ENCODE measurements around the gene PGBD5.

PGBD5 gene

DNA sequence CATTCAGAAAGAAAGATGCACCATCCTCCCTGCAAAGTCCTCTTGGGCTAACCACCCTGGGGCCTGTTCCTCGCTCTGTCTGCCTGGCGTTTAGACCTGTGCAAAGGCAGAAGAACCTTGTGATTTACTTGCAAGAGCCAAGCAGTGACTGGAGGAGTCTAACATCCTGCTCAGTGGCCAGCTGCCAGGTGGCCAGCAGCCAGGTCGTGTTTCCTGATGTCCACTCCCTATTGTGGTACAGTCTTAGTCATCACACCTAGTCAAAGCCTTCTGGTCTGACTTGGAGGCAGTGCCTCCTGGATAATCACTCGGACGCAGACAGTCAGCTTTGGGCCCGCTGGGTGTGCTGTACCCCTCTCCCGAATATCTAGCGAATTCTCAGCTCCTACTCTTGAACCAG is 118.1 kb downstream of the PGBD5 start:
- TF ChIP-seq CTCF (IDR thresholded peaks at IDR 0.05): no peak
- no peak for TF ChIP-seq ZFX (IDR thresholded peaks at IDR 0.05; ENCODE audit: borderline replicate concordance)
- H3K27ac ChIP-seq: no peak overlapping the region

- H3K27ac ChIP-seq: no peak overlapping the region
- TF ChIP-seq ZFX (IDR thresholded peaks at IDR 0.05; ENCODE audit: borderline replicate concordance): no peak
- no peak for TF ChIP-seq CTCF (IDR thresholded peaks at IDR 0.05)
Observed at GRCh38 chr1:230307213-230307612, 118.9 kb downstream of the PGBD5 start.

DNA sequence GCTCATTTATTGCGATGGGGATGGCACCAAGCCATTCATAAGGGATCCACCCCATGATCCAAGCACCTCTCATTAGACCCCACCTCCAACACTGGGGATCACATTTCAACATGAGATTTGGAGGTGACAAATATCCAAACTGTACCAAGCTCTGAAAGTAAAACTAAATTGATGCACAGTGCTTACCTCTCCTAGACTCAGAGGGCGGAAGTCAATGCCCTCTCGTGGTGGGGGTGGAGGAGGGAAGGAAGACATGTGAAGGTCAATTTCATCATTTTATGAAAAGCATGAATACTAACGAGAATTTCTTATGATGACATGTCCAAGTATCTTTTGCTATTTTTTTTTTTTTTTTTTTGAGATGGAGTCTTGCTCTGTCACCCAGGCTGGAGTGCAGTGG is 120.0 kb downstream of the PGBD5 start:
- TF ChIP-seq CTCF (IDR thresholded peaks at IDR 0.05) (no peak), ZFX (IDR thresholded peaks at IDR 0.05; ENCODE audit: borderline replicate concordance) (no peak)
- H3K27ac ChIP-seq: no peak overlapping the region

DNA sequence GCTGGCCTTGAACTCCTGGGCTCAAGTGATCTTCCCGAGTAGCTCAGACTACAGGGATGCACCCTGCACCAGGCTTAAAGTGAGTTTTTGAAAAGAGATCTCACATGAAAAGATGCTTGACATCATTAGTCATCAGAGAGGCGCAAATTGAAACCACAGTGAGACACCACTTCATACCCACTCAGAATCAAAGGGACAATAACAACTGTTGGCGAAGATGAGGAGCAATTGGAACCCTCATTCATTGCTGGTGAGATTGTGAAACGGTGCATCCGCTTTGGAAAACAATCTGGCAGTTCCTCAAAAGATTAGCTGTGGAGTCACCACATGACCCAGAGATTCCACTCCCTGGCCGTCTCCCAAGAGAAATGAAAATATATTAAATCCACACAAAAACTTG is 122.3 kb downstream of the PGBD5 start:
- no peak overlapping the region for H3K27ac ChIP-seq
- TF ChIP-seq CTCF (IDR thresholded peaks at IDR 0.05): no peak
- TF ChIP-seq ZFX (IDR thresholded peaks at IDR 0.05; ENCODE audit: borderline replicate concordance): no peak

GRCh38 chr1:230303069-230303468 is 123.1 kb downstream of the PGBD5 start:
- TF ChIP-seq CTCF (IDR thresholded peaks at IDR 0.05) (no peak), ZFX (IDR thresholded peaks at IDR 0.05; ENCODE audit: borderline replicate concordance) (no peak)
- H3K27ac ChIP-seq: no peak overlapping the region

DNA sequence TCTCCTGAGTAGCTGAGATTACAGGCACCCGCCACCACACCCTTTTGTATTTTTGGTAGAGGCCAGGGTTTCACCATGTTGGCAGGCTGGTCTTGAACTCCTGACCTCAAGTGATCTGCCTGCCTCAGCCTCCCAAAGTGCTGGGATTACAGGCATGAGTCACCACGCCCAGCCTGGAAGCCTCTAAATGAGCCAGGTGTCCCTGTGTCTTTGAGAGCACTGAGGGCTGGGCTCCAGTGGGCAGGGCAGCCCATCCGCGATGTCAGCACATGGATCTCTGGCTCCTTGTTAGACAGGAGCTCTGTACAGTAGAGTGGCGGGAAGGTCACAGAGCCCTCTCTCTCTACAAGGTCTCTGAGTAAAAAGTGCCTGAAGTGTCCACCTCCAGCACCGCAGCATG is 124.3 kb downstream of the PGBD5 start:
- no peak overlapping the region for H3K27ac ChIP-seq
- no peak for TF ChIP-seq ZFX (IDR thresholded peaks at IDR 0.05; ENCODE audit: borderline replicate concordance)
- TF ChIP-seq CTCF (IDR thresholded peaks at IDR 0.05): no peak

- H3K27ac ChIP-seq: no peak overlapping the region
- no peak for TF ChIP-seq CTCF (IDR thresholded peaks at IDR 0.05)
- TF ChIP-seq ZFX (IDR thresholded peaks at IDR 0.05; ENCODE audit: borderline replicate concordance): no peak
Observed at GRCh38 chr1:230301322-230301721, 124.8 kb downstream of the PGBD5 start.

Data from 22Rv1 (cell line).